GM12801 (cell line): ENCODE data around the gene COG2.
A peak's percentile ranks its signal among the peaks of the same experiment; 100 is the strongest.

ENCODE experiments used
- TF ChIP-seq, protein P1 (sequence below): IDR thresholded peaks from one replicate; pipeline ENCODE4 v1.5.1; 2011; ENCODE audit warnings: control low read depth; ENCODE audit not compliant: insufficient read length; ENCODE audit errors: extremely low read depth

Gene COG2

GRCh38 chr1:230642263-230642959 lies at the start of gene COG2:
TSS of gene COG2 (plus strand) at chr1:230642481. CDS start at chr1:230642607, 126 bp downstream.
- TF ChIP-seq, protein P1, sequence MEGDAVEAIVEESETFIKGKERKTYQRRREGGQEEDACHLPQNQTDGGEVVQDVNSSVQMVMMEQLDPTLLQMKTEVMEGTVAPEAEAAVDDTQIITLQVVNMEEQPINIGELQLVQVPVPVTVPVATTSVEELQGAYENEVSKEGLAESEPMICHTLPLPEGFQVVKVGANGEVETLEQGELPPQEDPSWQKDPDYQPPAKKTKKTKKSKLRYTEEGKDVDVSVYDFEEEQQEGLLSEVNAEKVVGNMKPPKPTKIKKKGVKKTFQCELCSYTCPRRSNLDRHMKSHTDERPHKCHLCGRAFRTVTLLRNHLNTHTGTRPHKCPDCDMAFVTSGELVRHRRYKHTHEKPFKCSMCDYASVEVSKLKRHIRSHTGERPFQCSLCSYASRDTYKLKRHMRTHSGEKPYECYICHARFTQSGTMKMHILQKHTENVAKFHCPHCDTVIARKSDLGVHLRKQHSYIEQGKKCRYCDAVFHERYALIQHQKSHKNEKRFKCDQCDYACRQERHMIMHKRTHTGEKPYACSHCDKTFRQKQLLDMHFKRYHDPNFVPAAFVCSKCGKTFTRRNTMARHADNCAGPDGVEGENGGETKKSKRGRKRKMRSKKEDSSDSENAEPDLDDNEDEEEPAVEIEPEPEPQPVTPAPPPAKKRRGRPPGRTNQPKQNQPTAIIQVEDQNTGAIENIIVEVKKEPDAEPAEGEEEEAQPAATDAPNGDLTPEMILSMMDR = peak; percentile 5

GRCh38 chr1:230592848-230593414 lies 49.4 kb upstream of the COG2 start:
- TF ChIP-seq, protein P1 = no peak

DNA sequence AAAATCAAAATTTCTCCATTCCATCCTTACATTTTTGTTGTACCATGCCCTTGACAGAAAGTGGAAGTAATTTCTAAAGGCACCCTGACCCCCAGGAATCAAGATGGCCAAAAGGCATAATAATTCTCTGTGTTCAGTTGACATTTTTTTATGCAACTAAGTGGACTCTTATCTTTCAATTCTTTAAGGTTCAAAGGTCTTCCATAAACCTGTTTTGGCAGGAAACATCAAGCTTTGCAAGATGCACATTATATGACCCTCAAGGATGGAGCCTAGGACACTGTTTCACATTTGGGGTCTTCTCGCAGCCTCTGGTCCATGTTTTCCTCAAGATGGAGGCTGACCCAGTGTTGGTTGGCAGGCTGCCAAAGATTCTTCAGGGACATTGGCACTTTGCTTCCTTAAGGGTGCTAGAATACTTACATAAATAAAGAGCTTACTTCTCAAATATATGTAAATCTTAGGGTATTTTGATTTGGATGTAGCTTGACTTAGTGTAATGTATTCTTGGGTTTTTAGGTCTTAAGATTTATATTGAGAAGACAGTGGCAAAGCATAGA lies 48.0 kb upstream of the COG2 start:
- TF ChIP-seq, protein P1 = no peak

- TF ChIP-seq, protein P1 = no peak
Observed at GRCh38 chr1:230595181-230595580, 47.1 kb upstream of the COG2 start.

GRCh38 chr1:230596306-230596705 lies 46.0 kb upstream of the COG2 start:
- TF ChIP-seq, protein P1 = no peak

- TF ChIP-seq, protein P1 = no peak
Observed at GRCh38 chr1:230598745-230599144, 43.5 kb upstream of the COG2 start.

DNA sequence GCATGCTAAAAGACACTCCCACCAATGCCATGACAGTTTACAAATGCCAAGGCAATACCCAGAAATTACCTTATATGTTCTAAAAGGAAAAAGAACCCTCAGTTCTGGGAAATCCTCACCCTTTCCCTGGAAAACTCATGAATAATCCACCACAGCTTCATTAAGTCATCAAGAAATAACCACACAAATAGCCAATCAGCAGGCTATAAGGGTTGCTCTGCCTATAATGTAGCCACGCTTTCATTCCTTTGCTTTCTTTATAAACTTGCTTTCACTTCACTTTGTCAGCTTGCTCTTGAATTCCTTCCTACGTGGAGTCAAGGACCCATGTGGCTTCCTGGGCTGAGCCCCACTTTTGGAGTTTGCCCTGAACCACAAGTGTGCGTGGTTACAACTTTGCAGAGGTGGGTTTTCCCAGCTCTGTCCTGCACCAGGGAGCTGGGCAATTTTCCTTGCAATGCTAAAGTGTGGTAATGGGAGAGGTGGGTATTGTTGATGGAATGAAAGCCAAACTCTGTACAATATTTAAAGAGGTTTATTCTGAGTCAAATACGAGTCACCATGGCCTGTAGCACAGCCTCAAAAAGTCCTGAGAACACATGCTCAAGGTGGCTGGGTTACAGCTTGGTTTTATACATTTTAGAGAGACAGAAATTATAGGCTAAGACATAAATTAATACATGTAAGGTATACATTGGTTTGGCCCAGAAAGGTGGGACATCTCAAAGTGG lies 42.2 kb upstream of the COG2 start:
- TF ChIP-seq, protein P1 = no peak
